Stimulated activated naive B cell treated with anti-CD40 and anti-IgM and Interleukin-4, amounts not matched to agents 10 μg/mL and 1 μg/mL and 100 μg/mL, for 72 hours (primary cell): Measurements from ENCODE around the gene POLR2A.

Source experiments
- ATAC-seq, 2 donors: fragments of 150-1000 bp; cut with Tn5 transposase; replicated peaks; 2 replicates each; pipeline ENCODE4 v1.10.0; 2021; ENCODE audit warnings: moderate library complexity in 1 of 2
- DNase-seq: peaks from one replicate; pipeline ENCODE4 v3.0.0; 2021
- H3K27ac Mint-ChIP-seq: one replicate; pipeline ENCODE4 v1.8.0; 2022; ENCODE audit warnings: mild to moderate bottlenecking, mixed read lengths
- H3K27me3 Mint-ChIP-seq, 2 donors: one replicate each; pipeline ENCODE4 v1.8.0; 2022; ENCODE audit warnings: mixed read lengths in 2 of 2
- H3K36me3 Mint-ChIP-seq, 2 donors: one replicate each; pipeline ENCODE4 v1.8.0; 2022; ENCODE audit warnings: mixed read lengths in 2 of 2, mild to moderate bottlenecking in 1 of 2
- H3K4me1 Mint-ChIP-seq, 2 donors: one replicate each; pipeline ENCODE4 v1.8.0; 2022; ENCODE audit warnings: mixed read lengths in 2 of 2, mild to moderate bottlenecking in 1 of 2
- H3K4me3 Mint-ChIP-seq, 2 donors: one replicate each; pipeline ENCODE4 v1.8.0; 2022; ENCODE audit warnings: mild to moderate bottlenecking in 2 of 2, mixed read lengths in 2 of 2, moderate library complexity in 1 of 2
- H3K9me3 Mint-ChIP-seq, 2 donors: one replicate each; pipeline ENCODE4 v1.8.0; 2022; ENCODE audit warnings: mixed read lengths in 2 of 2, mild to moderate bottlenecking in 1 of 2

POLR2A gene

DNA sequence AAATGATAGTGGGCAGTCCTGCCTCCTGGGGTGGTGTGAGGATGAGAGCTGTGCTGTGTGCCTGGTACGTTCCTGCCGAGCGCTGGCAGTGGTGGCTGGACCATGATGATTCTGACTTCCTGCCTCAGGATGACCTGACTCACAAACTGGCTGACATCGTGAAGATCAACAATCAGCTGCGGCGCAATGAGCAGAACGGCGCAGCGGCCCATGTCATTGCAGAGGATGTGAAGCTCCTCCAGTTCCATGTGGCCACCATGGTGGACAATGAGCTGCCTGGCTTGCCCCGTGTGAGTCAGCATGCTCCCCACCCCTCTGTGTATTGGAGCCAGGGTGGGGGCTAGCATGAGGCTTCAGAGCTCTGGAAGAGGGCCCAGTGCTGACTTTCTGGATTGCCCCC, 13.1 kb downstream of the POLR2A start:
- ATAC-seq (no peak), DNase-seq (no peak)
- no peak overlapping the region for H3K27ac Mint-ChIP-seq
- no peaks in the 10 kb centered on the region for H3K9me3 Mint-ChIP-seq
- no peak overlapping the region for H3K4me3 Mint-ChIP-seq
- peaks cover 48 to 71% of the 10 kb centered on the region in 2 donors for H3K36me3 Mint-ChIP-seq
- no peaks in the 10 kb centered on the region for H3K27me3 Mint-ChIP-seq
- peaks cover 14 to 18% of the 10 kb centered on the region in 2 donors for H3K4me1 Mint-ChIP-seq

DNA sequence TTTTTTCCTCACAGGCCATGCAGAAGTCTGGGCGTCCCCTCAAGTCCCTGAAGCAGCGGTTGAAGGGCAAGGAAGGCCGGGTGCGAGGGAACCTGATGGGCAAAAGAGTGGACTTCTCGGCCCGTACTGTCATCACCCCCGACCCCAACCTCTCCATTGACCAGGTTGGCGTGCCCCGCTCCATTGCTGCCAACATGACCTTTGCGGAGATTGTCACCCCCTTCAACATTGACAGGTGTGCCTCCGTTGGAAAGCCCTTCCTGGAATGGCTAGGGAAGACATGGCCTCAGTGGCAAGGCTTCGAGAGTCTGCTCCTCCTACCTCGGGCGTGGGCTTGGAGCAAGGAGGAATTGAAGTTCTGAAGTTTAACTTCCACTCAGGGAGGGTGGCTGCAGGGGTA, 13.5 kb downstream of the POLR2A start:
- DNase-seq (no peak), ATAC-seq (no peak)
- H3K27ac Mint-ChIP-seq = no peak overlapping the region
- peaks cover 50 to 74% of the 10 kb centered on the region in 2 donors for H3K36me3 Mint-ChIP-seq
- peaks cover 14 to 17% of the 10 kb centered on the region in 2 donors for H3K4me1 Mint-ChIP-seq
- no peaks in the 10 kb centered on the region for H3K9me3 Mint-ChIP-seq
- no peaks in the 10 kb centered on the region for H3K27me3 Mint-ChIP-seq
- H3K4me3 Mint-ChIP-seq = no peak overlapping the region

DNA sequence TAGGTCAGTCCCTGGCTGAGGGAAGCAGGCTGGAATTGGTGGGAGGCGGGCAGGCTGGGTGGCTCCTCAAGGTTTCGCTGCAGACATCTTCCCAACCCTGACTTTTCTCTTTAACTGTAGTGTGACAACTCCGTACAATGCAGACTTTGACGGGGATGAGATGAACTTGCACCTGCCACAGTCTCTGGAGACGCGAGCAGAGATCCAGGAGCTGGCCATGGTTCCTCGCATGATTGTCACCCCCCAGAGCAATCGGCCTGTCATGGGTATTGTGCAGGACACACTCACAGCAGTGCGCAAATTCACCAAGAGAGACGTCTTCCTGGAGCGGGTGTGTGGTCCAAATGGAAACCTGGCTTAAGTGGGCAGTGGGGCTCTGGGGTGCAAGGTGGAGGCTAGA, 15.0 kb downstream of the POLR2A start:
- Mint-ChIP-seq H3K4me3 (no peak overlapping the region), H3K4me1 (peaks cover 4 to 6% of the 10 kb centered on the region in 2 donors), H3K36me3 (peaks cover 55 to 74% of the 10 kb centered on the region in 2 donors), H3K27me3 (no peaks in the 10 kb centered on the region), H3K9me3 (no peaks in the 10 kb centered on the region), H3K27ac (peak overlapping the region; percentile 87)
- DNase-seq (no peak), ATAC-seq (no peak)

DNA sequence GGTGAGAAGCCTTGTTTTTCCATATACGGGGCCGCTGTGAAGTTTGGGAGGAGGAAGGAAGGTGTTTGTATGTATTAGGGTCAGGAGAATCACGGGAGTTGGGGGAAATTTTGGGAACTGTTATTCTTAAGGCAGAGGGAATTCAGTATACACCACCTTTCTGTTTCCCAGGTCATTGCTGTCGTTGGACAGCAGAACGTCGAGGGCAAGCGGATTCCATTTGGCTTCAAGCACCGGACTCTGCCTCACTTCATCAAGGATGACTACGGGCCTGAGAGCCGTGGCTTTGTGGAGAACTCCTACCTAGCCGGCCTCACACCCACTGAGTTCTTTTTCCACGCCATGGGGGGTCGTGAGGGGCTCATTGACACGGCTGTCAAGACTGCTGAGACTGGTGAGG, 17.6 kb downstream of the POLR2A start:
- no peak for DNase-seq
- ATAC-seq = no peak
- no peak overlapping the region for H3K4me3 Mint-ChIP-seq
- peak overlapping the region; percentile 20 for H3K27ac Mint-ChIP-seq
- no peaks in the 10 kb centered on the region for H3K27me3 Mint-ChIP-seq
- no peaks in the 10 kb centered on the region for H3K9me3 Mint-ChIP-seq
- peaks cover 2 to 4% of the 10 kb centered on the region in 2 donors for H3K4me1 Mint-ChIP-seq
- peaks cover 50 to 67% of the 10 kb centered on the region in 2 donors for H3K36me3 Mint-ChIP-seq

DNA sequence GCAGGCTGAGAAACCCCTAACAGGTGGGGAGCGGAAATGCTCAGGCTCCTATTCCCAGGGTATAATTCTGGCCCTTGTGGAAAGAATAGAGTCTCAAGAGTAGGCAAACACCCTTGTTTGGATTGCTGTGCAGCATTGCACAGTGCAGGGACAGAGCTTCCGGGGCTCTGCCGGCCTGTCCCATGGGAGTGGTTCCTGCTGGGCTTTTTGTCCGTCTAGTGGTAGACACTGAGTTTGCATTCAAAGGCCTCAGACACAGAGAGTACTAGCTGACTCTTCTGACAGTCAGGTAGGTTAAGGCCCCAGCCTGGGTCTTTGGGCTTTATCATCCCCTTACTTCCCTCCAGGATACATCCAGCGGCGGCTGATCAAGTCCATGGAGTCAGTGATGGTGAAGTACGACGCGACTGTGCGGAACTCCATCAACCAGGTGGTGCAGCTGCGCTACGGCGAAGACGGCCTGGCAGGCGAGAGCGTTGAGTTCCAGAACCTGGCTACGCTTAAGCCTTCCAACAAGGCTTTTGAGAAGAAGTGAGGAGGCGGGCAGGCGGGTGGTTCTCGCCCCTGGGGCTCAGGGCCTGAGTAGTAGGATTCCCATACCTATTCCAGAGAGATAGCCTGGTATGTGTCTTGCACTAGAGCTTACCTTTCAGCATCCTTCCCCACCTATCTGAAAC, 18.1 kb downstream of the POLR2A start:
- Mint-ChIP-seq H3K4me3 (no peak overlapping the region), H3K36me3 (peaks cover 47 to 64% of the 10 kb centered on the region in 2 donors), H3K27ac (peak overlapping the region; percentile 51), H3K27me3 (no peaks in the 10 kb centered on the region), H3K9me3 (no peaks in the 10 kb centered on the region), H3K4me1 (peaks cover 2 to 4% of the 10 kb centered on the region in 2 donors)
- DNase-seq (no peak), ATAC-seq (no peak)

DNA sequence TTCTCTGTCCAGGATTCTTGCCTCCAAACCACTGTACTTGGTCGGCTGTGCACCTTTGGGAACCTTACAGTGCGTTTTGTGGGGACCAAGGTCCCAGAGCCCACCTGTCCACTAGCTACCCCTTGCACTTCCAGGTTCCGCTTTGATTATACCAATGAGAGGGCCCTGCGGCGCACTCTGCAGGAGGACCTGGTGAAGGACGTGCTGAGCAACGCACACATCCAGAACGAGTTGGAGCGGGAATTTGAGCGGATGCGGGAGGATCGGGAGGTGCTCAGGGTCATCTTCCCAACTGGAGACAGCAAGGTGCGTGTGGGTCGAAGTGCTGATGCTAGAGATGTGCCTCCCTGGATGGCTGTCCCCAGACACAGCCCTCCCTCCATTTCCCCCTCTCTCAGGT, 18.8 kb downstream of the POLR2A start:
- peak overlapping the region; percentile 69 for H3K27ac Mint-ChIP-seq
- DNase-seq (no peak), ATAC-seq (no peak)
- H3K27me3 Mint-ChIP-seq = no peaks in the 10 kb centered on the region
- H3K4me1 Mint-ChIP-seq = peaks cover 2 to 4% of the 10 kb centered on the region in 2 donors
- no peaks in the 10 kb centered on the region for H3K9me3 Mint-ChIP-seq
- H3K4me3 Mint-ChIP-seq = no peak overlapping the region
- H3K36me3 Mint-ChIP-seq = peaks cover 44 to 62% of the 10 kb centered on the region in 2 donors

DNA sequence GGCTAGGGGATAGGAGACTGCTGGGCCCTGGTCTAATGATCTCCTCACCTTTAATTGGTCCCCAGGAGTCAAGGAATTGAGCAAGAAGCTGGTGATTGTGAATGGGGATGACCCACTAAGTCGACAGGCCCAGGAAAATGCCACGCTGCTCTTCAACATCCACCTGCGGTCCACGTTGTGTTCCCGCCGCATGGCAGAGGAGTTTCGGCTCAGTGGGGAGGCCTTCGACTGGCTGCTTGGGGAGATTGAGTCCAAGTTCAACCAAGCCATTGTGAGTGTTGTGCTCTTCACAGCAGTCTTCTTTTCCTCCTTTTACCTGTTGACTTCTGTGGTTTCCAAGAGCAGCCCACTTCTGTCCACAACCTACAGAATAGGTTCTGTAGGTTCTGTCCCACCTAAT, 19.4 kb downstream of the POLR2A start:
- no peak overlapping the region for H3K4me3 Mint-ChIP-seq
- H3K4me1 Mint-ChIP-seq = peaks cover 2 to 4% of the 10 kb centered on the region in 2 donors
- no peaks in the 10 kb centered on the region for H3K27me3 Mint-ChIP-seq
- DNase-seq (no peak), ATAC-seq (no peak)
- peak overlapping the region; percentile 63 for H3K27ac Mint-ChIP-seq
- no peaks in the 10 kb centered on the region for H3K9me3 Mint-ChIP-seq
- peaks cover 50 to 67% of the 10 kb centered on the region in 2 donors for H3K36me3 Mint-ChIP-seq

DNA sequence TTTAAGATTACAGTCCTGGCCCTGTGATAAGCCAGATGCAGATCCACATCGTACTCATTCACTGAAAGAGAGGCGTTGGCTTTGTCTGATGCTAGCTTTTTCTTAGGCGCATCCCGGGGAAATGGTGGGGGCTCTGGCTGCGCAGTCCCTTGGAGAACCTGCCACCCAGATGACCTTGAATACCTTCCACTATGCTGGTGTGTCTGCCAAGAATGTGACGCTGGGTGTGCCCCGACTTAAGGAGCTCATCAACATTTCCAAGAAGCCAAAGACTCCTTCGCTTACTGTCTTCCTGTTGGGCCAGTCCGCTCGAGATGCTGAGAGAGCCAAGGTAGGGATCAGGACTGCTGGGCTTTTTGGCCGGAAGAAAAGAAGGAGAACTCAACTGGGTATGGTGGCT, 24.0 kb downstream of the POLR2A start:
- H3K27me3 Mint-ChIP-seq = no peaks in the 10 kb centered on the region
- H3K36me3 Mint-ChIP-seq = peaks cover 55 to 65% of the 10 kb centered on the region in 2 donors
- H3K27ac Mint-ChIP-seq = peak overlapping the region; percentile 81
- DNase-seq = no peak
- no peak for ATAC-seq
- H3K4me3 Mint-ChIP-seq = no peak overlapping the region
- H3K4me1 Mint-ChIP-seq = peaks cover 0 to 5% of the 10 kb centered on the region in 2 donors
- H3K9me3 Mint-ChIP-seq = no peaks in the 10 kb centered on the region

DNA sequence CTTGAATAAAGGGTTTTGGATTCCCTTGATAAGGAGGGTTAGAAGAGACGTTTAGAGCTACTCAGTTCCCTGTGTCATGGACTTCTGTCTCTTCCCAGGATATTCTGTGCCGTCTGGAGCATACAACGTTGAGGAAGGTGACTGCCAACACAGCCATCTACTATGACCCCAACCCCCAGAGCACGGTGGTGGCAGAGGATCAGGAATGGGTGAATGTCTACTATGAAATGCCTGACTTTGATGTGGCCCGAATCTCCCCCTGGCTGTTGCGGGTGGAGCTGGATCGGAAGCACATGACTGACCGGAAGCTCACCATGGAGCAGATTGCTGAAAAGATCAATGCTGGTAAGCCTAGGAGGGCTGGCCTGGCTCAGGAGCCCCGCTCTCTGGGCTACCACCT, 24.7 kb downstream of the POLR2A start:
- Mint-ChIP-seq H3K27ac (no peak overlapping the region), H3K9me3 (no peaks in the 10 kb centered on the region), H3K4me1 (peaks cover 5 to 12% of the 10 kb centered on the region in 2 donors), H3K4me3 (no peak overlapping the region), H3K27me3 (no peaks in the 10 kb centered on the region), H3K36me3 (peaks cover 58 to 65% of the 10 kb centered on the region in 2 donors)
- ATAC-seq = no peak
- no peak for DNase-seq

DNA sequence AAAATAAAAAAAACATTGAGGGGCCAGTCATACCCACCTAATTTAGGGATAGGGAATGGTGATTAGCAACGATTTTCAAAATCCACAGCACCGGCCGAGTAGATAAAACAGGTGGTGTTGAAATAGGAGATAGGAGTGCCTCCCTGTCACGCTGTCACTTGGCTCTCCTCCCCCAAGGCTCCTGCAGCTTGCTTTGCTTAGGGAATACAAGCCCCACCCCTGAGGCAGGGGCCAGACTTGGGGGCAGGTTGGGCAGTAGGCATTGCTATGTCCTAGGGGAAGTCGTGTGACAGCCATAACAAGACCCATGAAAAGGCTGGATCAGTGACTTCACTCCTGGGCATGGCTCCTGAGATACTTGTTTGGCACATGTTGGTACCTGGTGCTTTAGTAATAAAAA, 25.8 kb downstream of the POLR2A start:
- H3K36me3 Mint-ChIP-seq = peaks cover 56 to 64% of the 10 kb centered on the region in 2 donors
- no peak overlapping the region for H3K27ac Mint-ChIP-seq
- H3K9me3 Mint-ChIP-seq = no peaks in the 10 kb centered on the region
- no peaks in the 10 kb centered on the region for H3K27me3 Mint-ChIP-seq
- peaks cover 8 to 16% of the 10 kb centered on the region in 2 donors for H3K4me1 Mint-ChIP-seq
- DNase-seq (no peak), ATAC-seq (no peak)
- H3K4me3 Mint-ChIP-seq = no peak overlapping the region

DNA sequence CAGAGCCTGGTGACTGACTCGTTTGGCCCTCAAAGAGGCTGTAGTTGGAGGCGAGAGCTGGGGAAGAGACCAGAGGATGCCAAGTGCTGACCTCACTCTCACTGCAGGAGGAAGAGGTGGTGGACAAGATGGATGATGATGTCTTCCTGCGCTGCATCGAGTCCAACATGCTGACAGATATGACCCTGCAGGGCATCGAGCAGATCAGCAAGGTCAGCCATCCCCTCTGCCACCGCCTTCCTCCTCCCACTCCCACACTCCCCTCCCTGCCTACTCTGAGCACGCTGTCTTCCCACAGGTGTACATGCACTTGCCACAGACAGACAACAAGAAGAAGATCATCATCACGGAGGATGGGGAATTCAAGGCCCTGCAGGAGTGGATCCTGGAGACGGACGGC, 26.9 kb downstream of the POLR2A start:
- Mint-ChIP-seq H3K27me3 (no peaks in the 10 kb centered on the region), H3K4me3 (no peak overlapping the region), H3K36me3 (peaks cover 54 to 63% of the 10 kb centered on the region in 2 donors), H3K9me3 (no peaks in the 10 kb centered on the region), H3K27ac (peak overlapping the region; percentile 70), H3K4me1 (peaks cover 8 to 16% of the 10 kb centered on the region in 2 donors)
- ATAC-seq (no peak), DNase-seq (no peak)

DNA sequence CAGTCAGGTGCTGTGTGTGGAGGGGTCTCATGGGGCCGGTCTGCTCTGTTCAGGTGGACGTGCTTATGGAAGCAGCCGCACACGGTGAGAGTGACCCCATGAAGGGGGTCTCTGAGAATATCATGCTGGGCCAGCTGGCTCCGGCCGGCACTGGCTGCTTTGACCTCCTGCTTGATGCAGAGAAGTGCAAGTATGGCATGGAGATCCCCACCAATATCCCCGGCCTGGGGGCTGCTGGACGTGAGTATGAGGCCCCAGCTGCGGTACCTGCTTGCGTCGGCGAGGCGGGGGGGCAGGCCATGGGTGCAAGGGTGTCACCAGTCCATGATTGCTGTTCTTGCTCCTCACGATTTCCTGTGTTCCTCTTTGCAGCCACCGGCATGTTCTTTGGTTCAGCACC, 27.9 kb downstream of the POLR2A start:
- Mint-ChIP-seq H3K4me1 (peaks cover 8 to 16% of the 10 kb centered on the region in 2 donors), H3K36me3 (peaks cover 50 to 57% of the 10 kb centered on the region in 2 donors), H3K27ac (no peak overlapping the region), H3K9me3 (no peaks in the 10 kb centered on the region), H3K27me3 (no peaks in the 10 kb centered on the region), H3K4me3 (no peak overlapping the region)
- ATAC-seq (no peak), DNase-seq (no peak)

DNA sequence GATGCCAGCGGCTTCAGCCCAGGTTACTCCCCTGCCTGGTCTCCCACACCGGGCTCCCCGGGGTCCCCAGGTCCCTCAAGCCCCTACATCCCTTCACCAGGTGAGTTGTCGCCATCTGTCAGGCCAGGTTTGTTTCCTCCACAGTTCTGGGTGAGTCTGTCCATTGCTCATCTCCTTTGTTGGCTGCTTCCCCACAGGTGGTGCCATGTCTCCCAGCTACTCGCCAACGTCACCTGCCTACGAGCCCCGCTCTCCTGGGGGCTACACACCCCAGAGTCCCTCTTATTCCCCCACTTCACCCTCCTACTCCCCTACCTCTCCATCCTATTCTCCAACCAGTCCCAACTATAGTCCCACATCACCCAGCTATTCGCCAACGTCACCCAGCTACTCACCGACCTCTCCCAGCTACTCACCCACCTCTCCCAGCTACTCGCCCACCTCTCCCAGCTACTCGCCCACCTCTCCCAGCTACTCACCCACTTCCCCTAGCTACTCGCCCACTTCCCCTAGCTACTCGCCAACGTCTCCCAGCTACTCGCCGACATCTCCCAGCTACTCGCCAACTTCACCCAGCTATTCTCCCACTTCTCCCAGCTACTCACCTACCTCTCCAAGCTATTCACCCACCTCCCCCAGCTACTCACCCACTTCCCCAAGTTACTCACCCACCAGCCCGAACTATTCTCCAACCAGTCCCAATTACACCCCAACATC, 28.8 kb downstream of the POLR2A start:
- H3K4me1 Mint-ChIP-seq = peaks cover 8 to 16% of the 10 kb centered on the region in 2 donors
- no peak overlapping the region for H3K4me3 Mint-ChIP-seq
- no peaks in the 10 kb centered on the region for H3K9me3 Mint-ChIP-seq
- peak overlapping the region; percentile 20 for H3K27ac Mint-ChIP-seq
- no peak for ATAC-seq
- DNase-seq = no peak
- no peaks in the 10 kb centered on the region for H3K27me3 Mint-ChIP-seq
- peaks cover 48 to 57% of the 10 kb centered on the region in 2 donors for H3K36me3 Mint-ChIP-seq

DNA sequence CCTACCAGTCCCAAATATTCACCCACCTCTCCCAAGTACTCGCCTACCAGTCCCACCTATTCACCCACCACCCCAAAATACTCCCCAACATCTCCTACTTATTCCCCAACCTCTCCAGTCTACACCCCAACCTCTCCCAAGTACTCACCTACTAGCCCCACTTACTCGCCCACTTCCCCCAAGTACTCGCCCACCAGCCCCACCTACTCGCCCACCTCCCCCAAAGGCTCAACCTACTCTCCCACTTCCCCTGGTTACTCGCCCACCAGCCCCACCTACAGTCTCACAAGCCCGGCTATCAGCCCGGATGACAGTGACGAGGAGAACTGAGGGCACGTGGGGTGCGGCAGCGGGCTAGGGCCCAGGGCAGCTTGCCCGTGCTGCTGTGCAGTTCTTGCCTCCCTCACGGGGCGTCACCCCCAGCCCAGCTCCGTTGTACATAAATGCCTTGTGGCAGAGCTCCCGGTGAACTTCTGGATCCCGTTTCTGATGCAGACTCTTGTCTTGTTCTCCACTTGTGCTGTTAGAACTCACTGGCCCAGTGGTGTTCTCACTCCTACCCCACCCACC, 29.8 kb downstream of the POLR2A start:
- Mint-ChIP-seq H3K4me1 (peaks cover 8 to 16% of the 10 kb centered on the region in 2 donors), H3K9me3 (no peaks in the 10 kb centered on the region), H3K36me3 (peaks cover 39 to 50% of the 10 kb centered on the region in 2 donors), H3K27me3 (no peaks in the 10 kb centered on the region), H3K4me3 (no peak overlapping the region), H3K27ac (peak overlapping the region; percentile 31)
- no peak for DNase-seq
- no peak for ATAC-seq
